Activated CD8-positive, alpha-beta memory T cell treated with anti-CD3 and anti-CD28 coated beads for 36 hours (primary cell): Measurements from ENCODE around the gene HSD17B8. TPM values are rescaled to one million over a fixed set of nuclear protein-coding genes. Genes with fewer than 3 reads are reported as not detected.

ENCODE experiments used
- CTCF ChIA-PET: fragments of 350-600 bp; sonication (Branson Sonifier 250); formaldehyde crosslinking; loops from one replicate; lab custom pipeline; 2021; ENCODE audit warnings: antibody characterized with exemption; lab: Charles Lee
- POLR2A ChIA-PET: fragments of 350-600 bp; sonication (Branson Sonifier 250); formaldehyde crosslinking; loops from one replicate; lab custom pipeline; 2021; ENCODE audit warnings: antibody characterized with exemption; lab: Charles Lee
- total RNA-seq, 2 experiments: library from RNA; stranded (reverse); gene quantifications; one replicate each; pipeline ENCODE4 v1.2.3, GENCODE V29; 2021

HSD17B8 gene
- total RNA-seq, 2 experiments from 2014 or later: 20.6 to 25.4 TPM

DNA sequence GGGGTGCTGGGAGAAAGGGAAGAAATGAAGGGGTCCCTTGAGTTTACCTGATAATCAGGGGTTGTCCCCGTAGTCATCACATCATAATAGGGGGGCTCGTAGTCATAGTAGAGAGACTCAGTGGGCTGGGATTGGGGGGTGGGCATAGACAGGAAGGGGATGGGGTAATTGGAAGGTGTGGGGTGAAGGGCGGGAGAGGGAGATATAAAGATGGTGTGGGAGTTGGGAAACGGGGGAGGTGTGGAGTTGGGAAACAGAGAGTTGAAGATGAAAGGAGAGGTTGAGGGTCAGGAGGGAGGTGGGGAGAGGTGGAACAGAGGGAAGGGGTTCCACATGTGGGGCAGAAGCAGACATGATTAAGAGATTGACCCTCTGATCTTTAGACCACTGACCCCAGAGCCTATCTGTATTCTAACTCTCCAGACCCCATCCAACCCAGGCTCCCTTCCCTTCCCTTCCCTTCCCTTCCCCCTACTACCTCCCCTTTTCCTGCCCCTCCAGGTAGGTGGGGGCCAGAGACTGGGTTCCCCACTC lies 18.7 kb upstream of the HSD17B8 start:
- POLR2A ChIA-PET: no interaction called here
- CTCF ChIA-PET: no interaction called here

DNA sequence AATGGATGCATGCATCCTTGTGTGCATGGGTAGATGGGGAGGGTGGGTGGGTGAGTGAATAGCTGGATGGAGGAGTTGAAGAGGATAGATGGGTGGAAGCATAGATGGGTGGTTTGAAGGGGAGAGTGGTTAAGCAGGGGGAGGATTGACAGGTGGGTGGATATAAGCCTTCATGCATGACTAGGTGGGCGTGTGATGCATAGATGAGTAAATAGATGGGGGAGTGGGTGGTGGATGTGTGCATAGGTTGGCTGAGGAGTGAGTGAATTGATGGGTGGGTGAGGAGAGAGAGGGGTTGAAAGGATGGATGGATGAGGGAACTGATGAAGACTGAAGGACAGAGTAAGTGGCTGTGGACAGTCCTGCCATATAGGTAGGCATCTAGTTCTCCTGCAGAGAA lies 16.6 kb upstream of the HSD17B8 start:
- POLR2A ChIA-PET: no interaction called here
- CTCF ChIA-PET: no interaction called here

GRCh38 chr6:33189164-33189563 lies 15.3 kb upstream of the HSD17B8 start:
- ChIA-PET CTCF (interaction anchor here (1.2 to 1.9 kb wide), 2 partner anchors 8 to 60 kb away, joined by 4 to 10 read pairs; no protein-coding TSS in a partner anchor), POLR2A (no interaction called here)

GRCh38 chr6:33189625-33190448 lies 14.6 kb upstream of the HSD17B8 start:
- ChIA-PET CTCF (interaction anchor here (0.5 to 1.9 kb wide), 4 partner anchors 8 to 351 kb away, joined by 3 to 10 read pairs (median 4); no protein-coding TSS in a partner anchor), POLR2A (no interaction called here)

DNA sequence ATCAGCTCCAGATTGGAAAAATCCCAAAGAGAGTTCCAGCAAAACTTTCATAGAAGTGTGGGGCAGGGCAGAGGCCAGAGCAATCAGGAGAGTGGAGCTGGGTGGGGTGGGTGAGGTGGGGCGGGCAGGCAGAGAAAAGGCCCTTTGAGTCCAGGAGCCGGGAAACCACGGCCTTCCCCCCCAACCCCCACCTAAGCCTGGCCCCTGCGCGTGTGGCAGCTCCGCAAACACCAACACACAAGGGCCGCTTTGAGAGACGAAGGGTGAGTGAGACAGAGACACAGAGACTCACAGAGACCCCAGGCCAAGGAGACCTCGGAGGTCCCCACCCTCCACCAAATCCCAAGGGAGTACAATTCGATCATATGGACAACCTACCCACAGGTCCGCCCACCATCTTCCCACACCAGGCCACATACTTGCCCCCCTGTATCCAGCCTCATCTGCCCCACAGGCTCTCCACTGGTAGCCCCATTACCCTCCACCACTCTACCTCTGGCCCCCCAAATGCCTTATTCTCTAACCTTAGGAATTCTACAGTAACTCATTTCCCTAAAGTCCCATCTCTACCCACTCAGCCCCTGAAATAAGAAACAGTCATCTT lies 13.8 kb upstream of the HSD17B8 start:
- ChIA-PET POLR2A (no interaction called here), CTCF (interaction anchor here (0.9 to 1.9 kb wide), 2 partner anchors 58 to 88 kb away, joined by 3 to 10 read pairs; no protein-coding TSS in a partner anchor)

DNA sequence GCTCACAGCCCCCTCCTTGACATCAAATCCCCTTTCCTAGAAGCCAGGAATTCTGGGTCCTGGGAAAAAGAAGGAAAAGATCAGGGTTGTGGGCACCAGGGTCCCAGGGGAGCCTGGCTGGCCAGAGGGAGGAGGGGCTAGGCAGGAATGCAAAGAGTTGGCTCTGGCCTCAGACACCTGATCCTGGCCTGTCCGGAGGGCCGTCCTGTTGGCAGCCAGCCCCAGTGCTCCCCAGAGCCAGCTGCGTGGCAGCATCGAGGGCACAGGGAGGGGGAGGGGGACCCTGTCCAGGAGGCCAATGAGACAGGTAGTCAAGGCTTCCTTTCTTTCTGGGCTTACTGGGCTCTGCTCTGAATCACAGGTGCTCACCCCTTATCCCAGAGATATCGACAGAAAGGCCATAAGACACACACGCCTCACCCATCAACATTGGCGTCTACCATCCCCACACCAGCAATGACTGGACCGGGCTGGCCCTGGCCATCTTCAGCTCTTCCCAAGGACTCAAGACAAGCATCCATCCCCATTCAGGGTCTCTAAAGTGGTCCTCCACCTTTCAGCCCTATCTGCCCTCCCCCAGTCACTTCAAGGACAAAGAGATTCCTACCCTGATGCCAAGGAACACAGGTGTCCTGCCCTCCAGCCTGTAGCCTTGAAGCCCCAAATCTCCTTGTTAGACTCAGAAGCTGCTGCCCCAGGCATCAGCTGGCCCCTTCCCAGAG lies 12.9 kb upstream of the HSD17B8 start:
- ChIA-PET POLR2A (no interaction called here), CTCF (no interaction called here)

DNA sequence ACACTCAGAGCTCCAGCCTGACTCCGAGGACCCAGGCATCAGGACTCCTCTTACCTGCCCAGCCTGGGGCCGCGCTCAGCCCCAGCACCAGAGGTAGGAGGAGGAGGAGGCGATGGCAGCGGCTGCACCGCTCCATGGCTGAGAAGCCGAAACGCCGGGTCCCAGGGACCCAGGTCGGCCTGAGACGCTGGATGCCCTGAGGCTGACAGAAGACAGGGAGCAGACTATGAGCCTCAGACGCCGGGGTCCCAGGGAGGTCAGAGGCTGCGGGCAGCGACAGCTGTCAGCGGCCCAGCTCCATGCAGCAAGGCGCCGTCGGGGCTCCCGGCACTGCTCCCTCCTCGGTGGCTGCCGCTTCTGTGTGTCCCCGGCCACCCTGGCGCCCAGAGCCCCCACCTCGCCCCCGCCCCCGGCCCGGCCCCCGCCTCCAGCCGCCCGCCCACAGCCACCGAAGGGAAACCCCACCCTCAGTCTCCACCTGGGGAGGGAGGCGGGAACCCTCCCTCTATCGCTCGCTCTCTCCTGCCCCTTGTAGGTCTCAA lies 12.3 kb upstream of the HSD17B8 start, which contains the start of gene COL11A2:
COL11A2 (minus strand) TSS at position 363 of the 542 bp plus-strand sequence; CDS start at position 136, 227 bp downstream.
- ChIA-PET CTCF (no interaction called here), POLR2A (interaction anchor here (0.6 kb wide), 1 partner anchor 55 kb away, joined by 4 read pairs; no protein-coding TSS in a partner anchor)

DNA sequence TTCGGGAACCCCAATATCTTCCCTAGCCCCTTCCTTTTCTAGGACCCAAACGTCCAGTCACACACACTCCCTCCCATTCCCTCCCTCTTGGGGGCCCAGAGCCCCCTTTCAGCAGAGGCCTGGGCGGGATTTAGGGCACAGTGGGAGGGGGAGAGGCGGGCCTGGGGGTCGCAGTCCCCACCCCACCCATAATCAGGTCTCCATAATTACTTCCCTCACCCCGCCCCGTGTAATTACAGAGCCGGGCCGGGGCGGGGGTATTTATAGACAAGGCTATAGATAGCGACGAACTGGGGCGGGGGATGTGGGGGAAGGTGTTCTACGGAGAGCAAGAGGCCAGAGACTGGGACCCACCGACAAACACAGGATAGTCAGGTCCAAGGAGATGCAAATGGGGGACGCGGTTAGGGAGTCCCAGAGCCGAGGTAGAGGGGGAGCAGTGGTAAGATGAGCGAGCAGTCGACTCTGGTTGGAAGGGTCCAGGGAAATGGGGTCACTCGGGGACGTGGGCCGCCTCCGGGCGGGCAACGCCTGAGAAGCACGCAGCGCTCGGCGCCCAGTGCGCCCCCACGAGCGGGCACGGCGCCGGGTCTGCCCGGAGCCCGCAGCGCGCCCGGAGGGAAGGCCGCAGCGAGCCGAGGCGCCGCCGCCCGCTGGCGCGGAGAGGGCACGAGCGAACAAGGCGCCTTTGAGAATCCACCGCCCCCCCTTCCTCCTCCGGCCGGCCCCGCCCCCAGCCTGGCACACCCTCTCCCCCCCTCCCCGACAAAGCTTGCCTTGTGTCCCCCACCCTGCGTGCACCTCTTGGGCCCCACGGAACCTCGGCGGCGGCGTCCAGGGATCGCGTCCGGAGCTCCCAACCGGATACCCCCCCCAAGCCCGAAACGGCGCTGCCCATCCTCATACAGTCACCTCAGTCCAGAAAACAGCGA lies 11.5 kb upstream of the HSD17B8 start:
- ChIA-PET POLR2A (interaction anchor here (0.6 kb wide), 1 partner anchor 54 kb away, joined by 4 read pairs; no protein-coding TSS in a partner anchor), CTCF (interaction anchor here (1.3 kb wide), 1 partner anchor 43 kb away, joined by 4 read pairs; no protein-coding TSS in a partner anchor)

DNA sequence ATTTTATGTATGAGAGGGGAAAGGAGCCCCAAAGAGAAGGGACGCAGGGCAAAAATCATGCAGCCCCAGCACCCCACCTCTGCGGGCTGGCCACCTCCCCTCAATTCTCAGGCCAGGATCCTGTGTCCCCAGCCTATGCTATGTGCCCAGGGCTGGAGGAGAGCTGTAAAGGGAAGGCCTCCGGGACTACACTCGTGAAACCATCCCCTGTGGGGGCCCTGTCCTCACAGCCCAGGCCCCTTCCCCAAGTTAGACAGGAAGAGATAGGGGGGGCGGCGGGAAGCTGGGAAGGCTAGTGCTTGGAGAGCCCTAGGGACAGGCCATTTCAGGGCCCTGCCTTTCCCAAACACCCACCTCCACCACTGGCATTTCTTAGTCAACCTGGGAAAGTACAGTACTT lies 10.8 kb upstream of the HSD17B8 start:
- ChIA-PET POLR2A (no interaction called here), CTCF (interaction anchor here (1.3 kb wide), 1 partner anchor 44 kb away, joined by 4 read pairs; no protein-coding TSS in a partner anchor)

- POLR2A ChIA-PET: no interaction called here
- CTCF ChIA-PET: interaction anchor here (1.2 kb wide), 1 partner anchor 54 kb away, joined by 4 read pairs; no protein-coding TSS in a partner anchor
Measured at GRCh38 chr6:33194431-33194979, 9.9 kb upstream of the HSD17B8 start.

- POLR2A ChIA-PET: no interaction called here
- CTCF ChIA-PET: interaction anchor here (1.2 to 1.3 kb wide), 2 partner anchors 35 to 53 kb away, joined by 3 to 4 read pairs; no protein-coding TSS in a partner anchor
Measured at GRCh38 chr6:33195304-33196165, 8.9 kb upstream of the HSD17B8 start.

GRCh38 chr6:33197431-33198048 lies 6.9 kb upstream of the HSD17B8 start:
- POLR2A ChIA-PET: interaction anchor here (0.6 kb wide), 1 partner anchor 64 kb away, joined by 6 read pairs; no protein-coding TSS in a partner anchor
- CTCF ChIA-PET: interaction anchor here (0.8 to 2.2 kb wide), 11 partner anchors 9 to 115 kb away, joined by 3 to 10 read pairs (median 4); partner anchors contain the start of gene RING1

- ChIA-PET POLR2A (no interaction called here), CTCF (interaction anchor here (0.8 to 2.2 kb wide), 9 partner anchors 10 to 114 kb away, joined by 3 to 10 read pairs (median 4); partner anchors contain the start of gene RING1)
Measured at GRCh38 chr6:33198159-33198852, 6.1 kb upstream of the HSD17B8 start.

DNA sequence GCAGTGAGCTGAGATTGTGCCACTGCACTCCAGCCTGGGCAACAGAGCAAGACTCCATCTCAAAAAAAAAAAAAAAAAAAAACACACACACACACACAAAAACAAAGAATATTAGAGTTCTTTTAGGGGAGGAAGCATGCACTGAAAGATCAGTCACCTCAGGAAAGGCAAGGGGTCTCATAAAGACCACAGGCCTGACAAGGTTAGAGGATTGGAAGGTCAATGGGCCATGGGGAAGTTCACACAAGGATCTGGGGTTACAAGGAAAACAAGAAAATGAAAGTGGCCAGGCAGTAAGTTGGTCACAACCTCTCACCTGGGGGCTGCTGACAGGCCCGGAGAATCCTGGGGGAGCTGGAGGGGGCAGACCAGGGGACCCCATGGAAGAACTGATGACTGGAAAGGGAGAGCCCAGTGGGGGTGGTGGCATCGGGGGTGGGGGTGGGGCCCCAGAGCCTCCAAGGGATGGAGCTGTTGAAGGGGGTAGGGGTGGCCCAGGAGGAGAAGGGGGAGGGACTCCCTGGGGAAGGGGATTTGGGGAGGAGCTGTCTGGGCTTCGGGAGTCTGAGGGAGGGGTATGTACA lies 5.5 kb upstream of the HSD17B8 start:
- ChIA-PET POLR2A (no interaction called here), CTCF (interaction anchor here (2.0 to 2.2 kb wide), 2 partner anchors 10 to 49 kb away, joined by 6 to 10 read pairs; partner anchors contain the start of gene RING1)
